Hepatocyte (in vitro differentiated cells): ENCODE data around the gene IRF2.

Experiments used
- EZH2 ChIP-seq: fragments of 200-600 bp; sonication (generic); IDR thresholded peaks from 2 replicates; pipeline ENCODE4 v1.6.1; 2016; ENCODE audit warnings: antibody characterized with exemption, mild to moderate bottlenecking, borderline replicate concordance
- TF ChIP-seq, protein P1 (sequence below): fragments of 200-600 bp; sonication (generic); IDR thresholded peaks from 2 replicates; pipeline ENCODE4 v1.5.1; 2016; ENCODE audit warnings: antibody characterized with exemption, mild to moderate bottlenecking; ENCODE audit not compliant: poor library complexity

DNA sequence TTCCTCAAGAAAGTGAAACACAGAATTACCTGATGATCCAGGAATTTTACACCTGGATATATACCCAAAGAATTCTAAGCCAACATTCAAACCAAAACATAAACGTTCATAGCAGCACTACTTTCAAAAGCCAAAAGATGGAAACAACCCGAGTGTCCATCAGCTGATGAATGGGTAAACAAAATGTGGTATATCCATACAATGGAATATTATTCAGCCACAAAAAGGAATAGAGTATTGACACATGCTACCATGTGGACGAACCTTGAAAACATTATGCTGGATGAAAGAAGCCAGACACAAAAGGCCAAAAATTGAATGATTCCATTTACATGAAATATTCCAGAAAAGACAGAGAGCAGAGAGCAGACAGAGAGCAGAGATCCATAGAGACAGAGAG is 52.0 kb downstream of the IRF2 start:
- TF ChIP-seq EZH2: no peak
- TF ChIP-seq, protein P1, sequence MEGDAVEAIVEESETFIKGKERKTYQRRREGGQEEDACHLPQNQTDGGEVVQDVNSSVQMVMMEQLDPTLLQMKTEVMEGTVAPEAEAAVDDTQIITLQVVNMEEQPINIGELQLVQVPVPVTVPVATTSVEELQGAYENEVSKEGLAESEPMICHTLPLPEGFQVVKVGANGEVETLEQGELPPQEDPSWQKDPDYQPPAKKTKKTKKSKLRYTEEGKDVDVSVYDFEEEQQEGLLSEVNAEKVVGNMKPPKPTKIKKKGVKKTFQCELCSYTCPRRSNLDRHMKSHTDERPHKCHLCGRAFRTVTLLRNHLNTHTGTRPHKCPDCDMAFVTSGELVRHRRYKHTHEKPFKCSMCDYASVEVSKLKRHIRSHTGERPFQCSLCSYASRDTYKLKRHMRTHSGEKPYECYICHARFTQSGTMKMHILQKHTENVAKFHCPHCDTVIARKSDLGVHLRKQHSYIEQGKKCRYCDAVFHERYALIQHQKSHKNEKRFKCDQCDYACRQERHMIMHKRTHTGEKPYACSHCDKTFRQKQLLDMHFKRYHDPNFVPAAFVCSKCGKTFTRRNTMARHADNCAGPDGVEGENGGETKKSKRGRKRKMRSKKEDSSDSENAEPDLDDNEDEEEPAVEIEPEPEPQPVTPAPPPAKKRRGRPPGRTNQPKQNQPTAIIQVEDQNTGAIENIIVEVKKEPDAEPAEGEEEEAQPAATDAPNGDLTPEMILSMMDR: no peak
